HG03442 (cell line): ENCODE data around the gene MYO3B.
"Not testable (repeated sequence)": the region's sequence is repeated elsewhere in the genome, so short reads cannot be mapped to it uniquely, and the experiment has no call there.

Experiments used
- ATAC-seq: cut with Tn5 transposase; IDR thresholded peaks from one replicate; pipeline ENCODE4 v1.9.1; 2021; ENCODE audit warnings: mild to moderate bottlenecking, moderate library complexity; ENCODE audit not compliant: unreplicated experiment

Gene MYO3B

DNA sequence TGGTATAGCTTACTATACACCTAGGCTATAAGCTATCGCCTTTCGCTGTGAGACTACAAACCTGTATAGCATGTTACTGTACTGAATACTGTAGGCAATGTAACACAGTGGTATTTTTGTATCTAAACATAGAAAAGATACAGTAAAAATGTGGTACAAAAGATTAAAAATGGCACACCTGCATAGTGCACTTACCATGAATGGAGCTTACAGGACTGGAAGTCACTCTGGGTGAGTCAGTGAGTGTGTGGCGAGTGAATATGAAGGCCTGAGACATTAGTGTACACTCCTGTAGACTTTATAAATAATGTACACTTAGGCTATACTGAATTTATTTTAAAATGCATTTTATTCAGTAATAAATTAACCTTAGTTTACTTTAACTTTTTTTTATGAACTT, 279.0 kb downstream of the MYO3B start:
- no peak for ATAC-seq

DNA sequence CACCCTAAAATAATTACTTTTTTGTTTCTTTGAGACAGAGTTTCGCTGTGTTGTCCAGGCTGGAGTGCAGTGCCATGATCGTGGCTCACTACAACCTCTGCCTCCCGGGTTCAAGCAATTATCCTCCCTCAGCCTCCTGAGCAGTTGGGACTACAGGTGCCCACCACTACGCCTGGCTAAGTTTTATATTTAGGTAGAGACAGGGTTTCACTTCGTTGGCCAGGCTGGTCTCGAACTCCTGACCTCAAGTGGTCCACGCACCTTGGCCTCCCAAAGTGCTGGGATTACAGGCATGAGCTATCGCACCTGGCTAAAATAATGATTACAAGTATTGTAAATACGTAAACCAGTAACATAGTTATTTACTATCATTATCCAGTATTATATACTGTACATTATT, 279.8 kb downstream of the MYO3B start:
- no peak for ATAC-seq

DNA sequence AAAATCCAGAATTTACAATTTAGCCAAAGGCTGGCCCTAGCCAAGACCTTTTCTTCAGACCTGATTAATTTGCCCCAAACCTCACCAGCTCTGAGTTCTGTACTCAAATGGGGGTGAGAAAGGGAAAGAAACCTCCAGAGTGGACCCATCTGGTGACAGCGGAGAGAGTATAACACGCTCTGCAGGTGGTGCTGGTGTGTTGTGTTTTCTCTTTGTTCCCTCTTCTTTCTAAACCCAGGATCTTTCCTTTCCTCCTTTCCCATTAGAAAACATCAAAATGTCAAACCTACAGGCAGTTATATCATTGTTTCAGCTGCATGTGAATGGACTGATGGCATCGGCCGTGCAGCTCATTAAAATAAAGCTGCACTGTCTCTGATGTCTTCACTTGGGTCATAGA, 283.9 kb downstream of the MYO3B start:
- no peak for ATAC-seq

DNA sequence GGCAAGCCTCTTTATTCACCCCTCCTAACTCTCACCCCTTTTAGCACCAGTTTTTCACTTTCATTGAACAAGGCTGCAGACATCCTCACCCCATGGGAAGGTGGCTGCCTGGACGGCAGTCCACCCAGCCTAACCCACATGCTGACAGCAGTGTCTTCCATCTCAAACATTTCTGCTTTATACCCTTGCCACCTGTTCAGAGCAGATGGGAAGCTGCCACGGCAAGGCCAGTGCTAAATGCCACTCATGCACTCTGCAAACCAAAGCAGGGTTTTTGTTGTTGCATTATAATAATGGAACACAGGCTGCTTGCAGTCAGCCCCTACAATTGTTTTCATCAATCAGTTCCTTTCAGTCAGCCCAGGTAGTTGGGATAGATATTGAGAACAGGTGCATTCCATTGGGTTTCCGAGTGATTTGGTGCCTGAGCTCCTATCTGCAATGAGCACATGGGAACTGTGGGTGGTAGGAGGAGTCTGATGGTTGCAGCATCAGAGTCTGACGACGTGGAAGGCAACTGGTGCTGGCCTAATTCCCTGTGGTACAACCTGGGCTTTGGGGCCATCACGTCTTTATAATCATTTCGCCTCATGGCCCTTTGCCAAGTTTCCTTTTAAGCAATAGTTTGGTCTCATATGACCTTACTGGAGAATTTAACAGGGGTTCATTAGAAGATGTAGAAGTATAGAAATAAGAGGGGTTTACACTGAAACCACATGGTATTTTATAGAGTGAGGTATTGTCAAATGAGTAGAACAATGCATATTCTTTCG, 284.7 kb downstream of the MYO3B start:
- no peak for ATAC-seq

DNA sequence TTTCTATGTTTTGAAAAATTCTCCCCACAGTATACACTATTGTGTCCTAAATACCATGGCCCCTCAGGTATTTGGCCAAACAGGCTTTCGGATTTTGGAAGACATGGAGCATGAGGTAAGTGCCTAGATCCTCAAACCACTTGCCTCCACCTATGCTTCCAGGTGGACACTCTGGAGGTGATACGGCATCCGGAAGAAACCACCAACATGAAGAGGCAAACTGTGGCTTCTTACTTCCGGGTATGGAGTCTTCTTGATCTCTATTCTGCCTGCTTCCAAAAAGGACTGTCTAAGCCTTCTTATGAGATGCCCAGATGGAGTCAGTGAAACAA, 285.2 kb downstream of the MYO3B start:
- no peak for ATAC-seq

DNA sequence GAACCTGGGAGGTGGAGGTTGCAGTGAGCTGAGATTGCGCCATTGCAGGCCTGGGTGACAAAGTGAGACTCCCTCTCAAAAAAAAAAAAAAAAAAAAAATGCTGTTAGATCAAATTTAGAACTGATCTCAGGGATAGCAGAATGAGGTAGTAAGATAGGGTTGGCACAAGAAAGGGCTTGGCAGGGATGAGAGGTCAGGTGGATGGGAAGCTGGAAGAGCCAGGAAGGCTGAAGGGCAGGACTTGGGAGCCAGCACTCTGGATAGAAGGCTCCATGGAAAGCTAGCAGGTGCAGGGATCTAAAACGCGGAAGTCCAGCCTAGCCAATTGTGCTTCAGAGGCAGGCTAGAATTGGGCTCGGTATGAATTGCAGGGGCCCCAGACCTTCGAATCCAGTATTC, 286.3 kb downstream of the MYO3B start:
- ATAC-seq, result no peak

DNA sequence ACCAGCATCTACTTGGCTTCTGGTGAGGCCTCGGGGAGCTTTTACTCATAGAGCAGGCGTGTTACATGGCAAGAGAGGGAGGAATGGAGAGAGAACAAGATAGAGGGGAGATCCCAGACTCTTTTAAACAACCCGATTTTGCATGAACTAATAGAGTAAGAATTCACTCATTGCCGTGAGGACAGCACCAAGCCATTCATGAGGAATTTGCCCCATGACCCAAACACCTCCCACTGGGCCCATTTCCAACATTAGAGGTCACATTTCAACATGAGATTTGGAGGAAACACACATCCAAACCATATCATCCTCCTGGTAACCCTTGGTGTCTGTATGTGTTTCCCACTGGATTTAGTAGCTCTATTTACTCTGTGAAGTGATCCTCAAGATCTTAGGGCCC, 287.3 kb downstream of the MYO3B start:
- no peak for ATAC-seq

DNA sequence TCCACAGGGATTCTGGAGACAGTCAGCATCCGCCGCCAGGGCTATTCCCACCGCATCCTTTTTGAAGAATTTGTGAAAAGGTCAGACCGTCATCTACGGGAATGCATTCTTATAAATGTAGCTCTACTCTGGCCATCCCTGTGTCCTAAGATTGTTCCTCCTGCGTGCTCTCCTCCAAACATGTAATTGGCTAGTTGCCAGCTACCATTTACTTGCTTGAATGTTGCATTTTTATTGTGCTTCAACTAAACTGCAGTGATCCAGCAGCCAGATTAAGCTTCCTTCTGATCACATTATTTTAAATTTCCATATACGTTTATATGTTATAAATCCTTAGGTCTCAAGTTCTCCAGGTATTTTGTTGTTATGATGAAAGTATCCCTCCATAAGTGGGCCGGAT, 288.7 kb downstream of the MYO3B start:
- no peak for ATAC-seq

DNA sequence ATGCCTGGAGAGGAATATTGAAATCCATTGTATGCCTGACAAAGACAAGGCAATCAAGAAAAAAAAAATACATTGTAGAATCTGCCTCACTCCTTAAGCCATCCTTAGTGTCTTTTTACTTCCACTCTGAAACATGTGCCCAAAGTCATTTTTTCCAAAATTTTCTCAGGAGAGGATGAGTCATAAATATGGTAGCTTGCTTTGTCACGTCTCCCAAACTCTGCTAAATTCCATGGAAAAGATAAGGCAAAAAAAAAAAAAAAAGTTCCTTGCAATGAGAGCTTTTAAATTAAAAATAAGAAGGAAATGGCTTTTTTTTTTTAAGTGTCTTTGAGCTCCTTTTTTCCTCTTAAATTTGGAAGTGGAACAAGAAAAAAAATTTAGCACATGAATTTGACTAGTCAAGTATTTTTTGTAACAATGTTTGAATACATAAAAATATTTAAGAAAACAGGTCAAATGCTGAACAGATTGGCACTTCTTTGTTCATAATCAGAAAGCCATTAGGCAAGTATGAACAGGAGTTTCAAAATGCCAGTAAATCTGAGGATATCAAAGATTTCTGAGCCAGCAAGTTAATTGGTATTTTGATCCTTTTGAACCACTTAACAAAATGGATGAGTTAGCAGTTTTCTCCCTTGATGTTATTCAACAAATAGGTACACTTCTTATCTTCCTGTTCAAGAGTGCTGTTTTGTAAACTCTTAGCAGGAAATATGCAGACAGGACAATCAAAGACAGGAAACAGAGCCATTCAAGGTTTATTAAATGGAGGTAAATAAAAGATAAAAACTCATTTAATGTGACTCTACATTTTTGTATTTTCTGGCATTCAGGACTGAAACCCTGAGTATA, 289.8 kb downstream of the MYO3B start:
- ATAC-seq, result no peak

DNA sequence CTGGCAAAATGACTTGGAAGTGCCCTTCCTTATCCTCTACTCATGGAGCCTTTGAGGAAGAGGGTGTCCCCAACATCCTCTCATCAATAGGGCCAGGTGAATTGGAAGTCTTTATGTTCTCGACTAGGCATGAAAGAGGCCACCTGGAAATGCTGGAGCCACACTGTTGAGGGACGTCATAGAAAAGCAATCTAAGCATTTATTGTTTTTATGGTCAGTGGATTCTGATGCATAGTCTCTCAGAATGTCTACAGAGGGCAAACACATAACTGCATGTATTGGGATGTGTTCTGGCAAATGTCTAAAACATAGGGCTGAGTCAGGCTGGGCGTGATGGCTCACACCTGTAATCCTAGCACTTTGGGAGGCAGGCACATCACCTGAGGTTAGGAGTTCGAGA, 290.6 kb downstream of the MYO3B start:
- no peak for ATAC-seq

DNA sequence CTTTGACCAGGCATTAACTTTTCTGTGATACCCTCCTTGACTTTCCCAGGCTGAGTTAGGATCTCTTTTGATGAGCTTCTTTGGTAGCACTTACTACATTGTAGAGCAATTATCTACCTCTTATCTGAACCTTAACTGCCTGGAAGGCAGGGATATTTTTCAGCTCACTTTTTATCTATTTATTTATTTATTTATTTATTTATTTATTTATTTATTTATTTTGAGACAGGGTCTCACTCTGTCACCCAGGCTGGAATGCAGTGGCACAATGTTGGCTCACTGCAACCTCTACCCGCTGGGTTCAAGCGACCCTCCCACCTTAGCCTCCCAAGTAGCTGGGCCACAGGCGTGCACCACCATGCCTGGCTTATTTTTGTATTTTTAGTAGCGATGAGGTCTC, 294.6 kb downstream of the MYO3B start:
- ATAC-seq, result not testable (repeated sequence)

DNA sequence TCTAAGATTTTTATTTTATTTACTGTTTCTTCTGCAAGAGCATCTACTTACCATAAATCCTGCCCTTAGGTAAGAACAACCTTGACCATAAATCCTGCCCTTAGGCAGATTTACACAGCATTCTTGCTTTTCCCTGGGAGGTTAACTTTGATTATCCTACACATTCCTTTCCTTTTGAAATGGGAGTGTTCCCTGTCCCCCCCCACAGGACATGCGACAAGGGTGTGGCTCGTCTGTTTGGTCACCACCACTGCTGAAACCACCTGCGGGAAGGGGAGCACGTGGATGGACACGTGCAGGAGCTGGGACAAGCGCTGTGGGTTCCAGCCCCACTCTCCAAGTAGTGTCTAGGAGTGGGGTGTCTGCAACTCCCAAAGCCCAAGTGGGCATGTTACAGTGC, 297.9 kb downstream of the MYO3B start:
- ATAC-seq, result no peak

DNA sequence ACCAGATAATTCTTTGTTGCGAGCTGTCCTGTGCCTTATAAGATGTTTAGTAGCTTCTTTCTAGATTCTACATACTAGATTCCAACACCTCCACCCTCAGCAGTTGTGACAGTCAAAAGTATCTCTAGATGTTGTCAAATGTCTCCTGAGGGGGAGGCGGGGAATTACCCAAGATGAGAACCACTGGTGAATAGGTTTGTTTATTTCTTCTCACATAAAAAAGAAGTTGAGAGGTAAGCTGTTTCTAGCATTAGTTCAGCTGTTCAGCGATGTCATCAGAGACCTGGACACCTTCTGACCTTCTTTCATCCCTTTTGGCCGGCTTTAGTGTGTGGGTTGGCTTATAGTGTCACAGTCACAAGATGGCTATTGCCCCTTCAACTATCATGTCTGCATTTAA, 299.7 kb downstream of the MYO3B start:
- ATAC-seq, result no peak

DNA sequence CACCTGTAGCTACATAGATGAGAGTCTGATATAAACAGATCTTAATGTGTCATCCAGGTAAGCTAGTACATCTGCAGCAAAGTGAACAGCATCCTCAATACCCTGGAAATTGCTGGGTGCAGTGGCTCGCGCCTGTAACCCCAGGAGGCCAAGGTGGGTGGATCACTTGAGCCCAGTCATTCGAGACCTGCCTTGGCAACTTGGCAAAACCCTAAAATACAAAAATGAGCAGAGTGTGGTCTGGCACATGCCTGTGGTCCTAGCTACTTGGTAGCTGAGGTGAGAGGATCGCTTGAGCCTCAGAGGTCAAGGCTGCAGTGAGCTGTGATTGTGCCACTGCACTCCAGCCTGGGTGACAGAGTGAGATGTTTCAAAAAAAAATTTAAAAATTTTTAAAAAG, 303.3 kb downstream of the MYO3B start:
- ATAC-seq, result no peak

DNA sequence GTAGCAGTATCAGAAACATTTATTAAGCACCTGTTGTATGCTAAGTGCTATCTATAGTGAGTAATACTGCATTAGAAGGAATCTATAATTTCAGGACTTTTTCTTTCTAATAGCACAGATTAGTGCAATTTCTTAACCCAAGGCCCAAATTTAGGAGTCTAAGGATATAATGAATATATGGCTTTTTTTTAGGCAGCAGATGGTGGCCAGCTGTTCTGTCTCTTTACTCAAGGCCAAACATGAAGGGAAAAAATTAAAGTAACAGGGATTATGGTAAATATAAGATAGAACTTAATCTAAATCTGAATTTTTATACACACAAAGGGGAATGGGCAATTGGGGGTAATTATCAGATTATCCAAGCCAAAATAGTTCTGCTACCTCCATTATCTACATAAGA, 306.6 kb downstream of the MYO3B start:
- no peak for ATAC-seq

DNA sequence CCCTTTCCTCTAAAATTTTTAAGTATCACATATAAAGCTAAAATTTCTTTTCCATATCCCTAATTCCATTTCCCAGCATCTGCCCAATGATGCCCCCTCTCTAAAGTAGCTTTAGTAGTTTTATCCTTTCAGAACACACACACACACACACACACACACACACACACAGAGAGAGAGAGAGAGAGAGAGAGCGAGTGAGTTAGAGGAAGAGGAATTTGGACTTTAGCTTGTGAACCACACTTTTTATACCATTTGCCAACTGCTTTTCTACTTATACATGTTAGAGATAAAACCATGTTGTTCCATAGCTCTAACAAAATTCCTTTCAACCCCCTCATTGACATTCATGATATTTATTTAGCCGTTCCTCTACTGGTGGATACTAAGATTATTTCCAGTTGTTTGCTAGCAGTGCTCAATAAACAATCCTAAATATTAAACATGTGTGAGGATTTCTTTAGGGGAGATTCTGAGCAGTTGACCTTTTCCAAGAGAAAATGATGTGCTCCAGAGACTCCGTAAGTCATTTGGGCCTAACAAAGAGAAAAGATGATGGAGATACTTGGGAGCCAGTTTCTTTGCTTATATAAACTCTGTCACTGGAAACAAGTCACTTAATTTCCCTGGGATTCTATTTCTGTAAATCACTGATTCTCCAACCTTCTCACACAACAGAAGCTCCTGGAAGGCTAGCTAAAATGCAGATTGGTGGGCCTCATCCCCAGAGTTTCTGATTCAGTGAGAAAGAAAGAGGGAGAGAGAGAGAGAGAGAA, 307.5 kb downstream of the MYO3B start:
- no peak for ATAC-seq

DNA sequence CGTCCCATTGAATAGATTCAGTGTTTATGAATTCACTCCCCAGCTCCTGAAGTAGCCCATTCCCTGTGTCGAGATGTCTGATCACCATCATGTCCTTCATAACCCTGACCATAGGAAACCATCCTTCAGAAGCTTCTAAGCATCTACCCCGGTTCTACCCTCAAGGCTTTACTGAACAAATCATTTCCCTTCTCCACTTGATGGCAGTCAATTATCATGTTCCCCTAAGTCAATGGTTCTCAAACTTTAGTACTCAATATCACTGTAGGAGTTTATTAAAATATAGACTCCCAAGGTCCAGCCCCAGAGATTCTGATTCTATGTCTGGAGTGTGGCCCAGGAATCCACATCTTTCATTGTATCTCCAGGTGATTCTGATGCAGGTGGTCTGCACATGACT, 308.8 kb downstream of the MYO3B start:
- no peak for ATAC-seq

DNA sequence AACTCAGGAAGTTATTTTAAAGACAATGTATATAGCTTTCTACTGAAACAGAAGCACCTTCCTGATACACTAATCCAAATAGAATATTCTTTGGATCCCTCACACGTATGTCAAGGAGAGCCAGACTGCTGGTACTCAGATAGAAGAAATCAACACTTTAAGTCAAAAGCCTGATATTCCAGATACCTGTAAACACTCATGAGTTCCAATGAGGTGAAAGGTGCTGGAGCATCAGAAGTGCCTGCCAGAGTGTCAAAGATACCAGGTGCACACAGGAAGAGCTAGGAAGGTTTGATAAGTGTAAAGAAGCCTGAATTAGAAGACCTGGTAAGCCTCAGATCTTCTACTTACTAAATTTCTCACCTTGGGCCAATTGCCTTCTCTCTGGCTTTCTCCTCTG, 310.9 kb downstream of the MYO3B start:
- no peak for ATAC-seq

DNA sequence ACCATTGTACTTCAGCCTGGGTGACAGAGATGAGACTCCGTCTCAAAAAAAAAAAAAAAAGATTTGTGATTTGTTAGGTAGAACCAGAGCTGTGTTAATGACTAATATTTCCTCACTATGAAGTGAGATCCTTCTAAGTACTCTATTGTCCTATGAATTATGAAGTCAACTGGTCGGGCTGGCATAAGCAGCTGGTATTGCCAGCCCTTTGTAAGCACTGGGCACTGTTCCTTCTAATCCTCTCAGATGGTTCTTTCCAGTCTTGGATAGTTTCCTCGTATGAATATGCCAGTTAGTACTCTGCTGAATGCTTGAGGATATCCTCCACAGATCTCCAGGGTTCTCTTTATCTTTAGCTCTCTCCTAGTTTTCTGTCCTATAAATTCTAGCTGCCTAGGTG, 314.1 kb downstream of the MYO3B start:
- no peak for ATAC-seq

DNA sequence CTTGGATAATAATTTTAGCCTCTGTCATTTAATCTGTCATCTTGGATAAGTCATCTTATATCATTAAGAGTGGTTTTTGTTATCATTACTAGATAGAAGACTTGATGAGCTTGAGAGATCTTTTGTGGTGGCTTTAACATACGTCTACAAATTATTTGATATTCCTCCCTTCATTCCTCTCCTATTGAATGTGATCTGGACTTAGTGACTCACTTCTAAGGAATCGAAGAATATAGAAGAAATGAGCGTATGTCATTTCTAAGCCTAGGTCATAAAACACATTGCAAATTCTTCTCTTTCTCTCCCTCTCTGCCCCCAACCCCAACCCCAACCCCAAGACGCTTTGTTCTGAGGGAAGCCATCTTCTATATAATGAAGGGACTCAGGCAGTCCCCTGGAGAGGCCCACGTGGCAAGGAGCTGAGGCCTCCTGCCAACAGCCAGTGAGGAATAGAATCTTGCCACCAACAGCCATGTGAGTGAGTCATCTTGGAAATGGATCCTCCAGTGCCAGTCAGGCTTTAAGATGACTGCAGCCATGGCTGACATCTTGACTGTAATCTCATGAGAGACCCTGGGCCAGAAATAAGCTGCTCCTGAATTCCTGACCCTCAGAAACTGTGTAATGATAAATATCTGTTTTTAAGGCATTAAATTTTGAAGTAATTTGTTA, 315.6 kb downstream of the MYO3B start:
- no peak for ATAC-seq

DNA sequence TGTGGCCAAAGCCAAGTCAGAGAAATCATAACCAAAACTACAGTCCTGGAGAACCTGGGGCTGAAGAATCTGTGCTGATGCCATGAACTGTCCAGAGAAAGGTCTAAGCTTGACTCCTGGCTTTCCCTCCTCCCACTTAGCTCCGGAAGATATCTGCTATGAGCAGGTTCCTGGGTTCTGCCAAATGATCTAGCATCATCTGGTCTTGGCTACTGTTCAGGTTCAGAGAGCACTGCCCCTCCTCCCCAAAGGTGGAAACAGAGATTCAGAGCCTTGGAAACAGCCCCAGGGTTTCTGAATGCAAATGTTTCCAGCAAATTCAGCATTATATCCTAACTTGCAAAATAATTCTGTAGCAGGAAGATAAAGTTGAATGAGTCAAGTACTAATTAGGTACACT, 317.9 kb downstream of the MYO3B start:
- no peak for ATAC-seq
